ENCODE data around the gene CBX8. TPM values are rescaled to one million over a fixed set of nuclear protein-coding genes. Genes with fewer than 3 reads are reported as not detected.

The CBX8 gene
- total and polyA plus RNA-seq, 2 of the 13 experiments (the other 11 are each of a cell fraction or from before 2014, with no cell fraction given): 0.34 to 12.6 TPM

- TF ChIP-seq CBX2 (IDR thresholded peaks at IDR 0.05; ENCODE audit: low read depth, low read length): peak; percentile 80; the same call in 1 of the 2 replicates
- TF ChIP-seq CBX2 (CRISPR knock-in tag; IDR thresholded peaks at IDR 0.05; ENCODE audit: low read depth): peak; percentile 2; the same call in 1 of the 2 replicates
- TF ChIP-seq SMAD1 (CRISPR knock-in tag; IDR thresholded peaks at IDR 0.05; ENCODE audit: borderline replicate concordance, low read depth): no peak
- no peak for TF ChIP-seq LRRFIP1 (CRISPR knock-in tag; conservative IDR thresholded peaks at IDR 0.05)
- TF ChIP-seq TCF7L2 (IDR thresholded peaks at IDR 0.05; ENCODE audit: low read depth, low read length): no peak
- TF ChIP-seq MXD3 (CRISPR knock-in tag; IDR thresholded peaks at IDR 0.05): no peak
These were observed 2.9 kb upstream of the CBX8 start (continued) for GRCh38 chr17:79799538-79800324.

GRCh38 chr17:79799174-79799537 is 2.3 kb upstream of the CBX8 start:
- CTCF ChIA-PET (ENCODE audit: low intra/inter-chr PET ratio, low total read pairs): interaction anchor here (1.2 kb wide), 1 partner anchor 36 kb away, joined by 3 read pairs; no protein-coding TSS in a partner anchor
- H2AFZ ChIP-seq (ENCODE audit: low read length): no peak overlapping the region
- no TSS peak for BruUV-seq (replicated peaks)
- POLR2A ChIA-PET: interaction anchor here (1.2 to 4.7 kb wide), 3 partner anchors 33 to 193 kb away, joined by 3 to 98 read pairs (median 40); partner anchors contain the start of gene CBX4
- H3K79me2 ChIP-seq (ENCODE audit: insufficient read depth, low read length): peaks cover 10% of the 10 kb centered on the region
- FAIRE-seq (no peak), ATAC-seq (no peak), DNase-seq (ENCODE audit: low spot score) (no peak)
- peak overlapping the region in 1 of 3 experiments; percentile 62; a peak in 1 of 6 replicates for H3K4me3 ChIP-seq (replicated peaks in 1 of 3; ENCODE audit: insufficient read depth in 1 of 3, low read depth in 2 of 3, low read length in 3 of 3)
- H3K27me3 ChIP-seq (ENCODE audit: control insufficient read depth in 1 of 2, insufficient read depth in 2 of 2, low read length in 2 of 2): peaks cover 41 to 64% of the 10 kb centered on the region in 2 experiments
- no peaks in the 10 kb centered on the region for H3K9me3 ChIP-seq (ENCODE audit: low read length)
- H3K9ac ChIP-seq (ENCODE audit: insufficient read depth, low read depth, low read length): no peak overlapping the region
- peaks cover 65% of the 10 kb centered on the region for H3K4me1 ChIP-seq (ENCODE audit: insufficient read depth, low read length)
- H3K36me3 ChIP-seq (replicated peaks in 1 of 2; ENCODE audit: control insufficient read depth in 1 of 2, insufficient read depth in 2 of 2, low read length in 2 of 2): peaks cover 5 to 9% of the 10 kb centered on the region in 2 experiments; a peak in 4 of 5 replicates
- peak overlapping the region; percentile 92; the same call in 1 of the 2 replicates for H3K4me2 ChIP-seq (ENCODE audit: low read depth, low read length)
- no peaks in the 10 kb centered on the region for H4K20me1 ChIP-seq (ENCODE audit: insufficient read depth, low read length)
- in situ Hi-C loops (cut with HindIII; ENCODE audit: extremely low pct_ligation_motif_present, low pct_unique_long_range_greater_than_20kb) (no loop called here), intact Hi-C loops (cut with micrococcal nuclease; ENCODE audit: unreplicated experiment) (loop anchor here (5.0 kb wide), 2 partner anchors 38 to 57 kb away; partner anchors contain the start of gene CBX4)
- 47% methylated on average over 7 of the region's 23 CpGs for WGBS (ENCODE audit: low lambda C conversion rate)
- H3K27ac ChIP-seq (ENCODE audit: extremely low read length, insufficient read depth, low read length): no peak overlapping the region
- TF ChIP-seq THRA (CRISPR knock-in tag; IDR thresholded peaks at IDR 0.05; ENCODE audit: borderline replicate concordance) (no peak), ZNF407 (CRISPR knock-in tag; IDR thresholded peaks at IDR 0.05; ENCODE audit: not compliant biosample characterization) (no peak)

All from HepG2 (cell line).